RPMI7951 (cell line): ENCODE measurements around the gene CD164. TPM values are rescaled to one million over a fixed set of nuclear protein-coding genes. Genes with fewer than 3 reads are reported as not detected.
"Not testable (repeated sequence)": the region's sequence is repeated elsewhere in the genome, so short reads cannot be mapped to it uniquely, and the experiment has no call there.

Experiments
- DNase-seq: peaks from one replicate; pipeline ENCODE4 v3.0.0-alpha.2; 2012; ENCODE audit warnings: low read depth
- total RNA-seq: library from RNA; depleted of rRNA; stranded (reverse); fragments of >200 nt; shearing (Covaris generic); gene quantifications from 2 replicates; pipeline ENCODE4 v1.2.3, GENCODE V29; 2014

The CD164 gene
- total RNA-seq, 1 experiment from 2014 or later = 382 TPM

DNA sequence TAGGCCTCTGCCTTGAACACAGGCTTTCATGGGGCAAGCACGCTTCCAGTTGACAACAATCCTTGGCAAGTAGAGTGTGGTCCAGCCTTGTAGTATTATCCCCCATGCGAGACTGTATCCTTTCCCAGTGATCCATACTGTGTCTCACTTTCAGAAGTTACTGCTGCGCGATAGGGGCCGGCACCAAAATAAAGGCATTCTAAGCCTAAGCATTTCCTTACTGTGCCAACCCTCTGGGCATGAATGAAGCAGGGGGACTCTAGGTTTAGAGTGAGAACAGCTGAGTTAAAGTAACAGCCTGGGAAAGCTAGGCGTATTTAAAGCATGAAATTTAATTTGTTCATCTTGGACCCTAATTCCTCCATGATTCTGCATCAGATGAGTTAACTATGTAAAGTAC lies 39.4 kb downstream of the CD164 start:
- no peak for DNase-seq

- DNase-seq = no peak
Measured at GRCh38 chr6:109342506-109342905, 39.8 kb downstream of the CD164 start.

- no peak for DNase-seq
Measured at GRCh38 chr6:109340811-109341210, 41.5 kb downstream of the CD164 start.

DNA sequence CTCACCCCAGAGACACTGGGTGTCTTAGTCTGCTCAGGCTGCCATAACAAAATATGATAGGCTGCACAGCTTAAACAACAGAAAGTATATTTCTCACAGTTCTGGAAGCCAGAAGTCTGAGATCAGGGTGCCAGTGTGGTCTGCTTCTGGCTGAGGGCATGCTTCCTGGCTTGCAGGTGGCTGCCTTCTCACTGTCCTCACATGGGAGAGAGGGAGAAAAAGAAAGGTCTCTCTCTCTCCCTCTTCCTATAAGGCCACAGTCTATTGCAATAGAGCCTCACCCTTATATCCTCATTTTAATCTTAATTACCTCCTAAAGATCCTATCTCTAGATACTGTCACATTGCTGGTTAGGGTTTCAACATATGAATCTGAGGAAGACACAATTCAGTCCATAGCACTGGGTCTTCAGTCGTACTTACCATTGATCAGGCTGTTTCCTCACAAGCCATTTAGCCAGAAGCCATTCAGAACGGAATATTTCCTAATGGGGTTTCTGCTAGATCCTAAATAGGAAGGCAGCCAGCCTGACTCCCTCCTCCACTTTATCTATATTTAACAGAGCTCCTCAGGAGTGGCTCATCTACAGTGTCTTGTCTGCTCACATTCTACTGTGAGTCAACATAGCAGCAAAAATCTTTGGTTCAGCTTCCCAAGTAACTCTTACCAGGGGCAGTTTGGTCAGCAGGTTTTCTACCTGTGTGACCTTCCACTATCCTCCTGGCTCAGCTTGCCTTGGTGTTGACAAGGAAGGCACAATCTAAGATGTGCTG lies 42.2 kb downstream of the CD164 start:
- no peak for DNase-seq

- DNase-seq = peak; percentile 9
Measured at GRCh38 chr6:109336221-109336961, 45.9 kb downstream of the CD164 start.

GRCh38 chr6:109333870-109334269 lies 48.4 kb downstream of the CD164 start:
- not testable (repeated sequence) for DNase-seq

DNA sequence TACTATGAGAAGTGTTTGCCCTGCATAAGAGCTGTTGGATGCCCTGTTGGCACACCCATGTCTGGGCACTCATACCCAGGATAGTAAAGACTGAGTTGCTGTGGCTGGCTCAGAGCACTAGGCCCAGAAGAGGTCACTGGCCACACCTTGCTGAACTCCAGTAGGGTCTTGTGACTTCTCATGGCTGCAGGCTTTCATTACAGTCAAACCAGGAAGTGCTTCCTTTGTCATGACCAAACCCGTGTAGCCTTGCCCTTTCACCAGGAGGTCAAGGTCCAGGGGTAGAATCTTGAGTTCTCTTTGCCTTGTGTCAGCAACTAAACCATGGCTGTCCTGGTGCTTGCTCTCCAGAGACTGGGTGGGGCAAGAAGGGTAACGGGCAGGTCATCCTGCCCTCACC lies 49.5 kb downstream of the CD164 start:
- DNase-seq = no peak

DNA sequence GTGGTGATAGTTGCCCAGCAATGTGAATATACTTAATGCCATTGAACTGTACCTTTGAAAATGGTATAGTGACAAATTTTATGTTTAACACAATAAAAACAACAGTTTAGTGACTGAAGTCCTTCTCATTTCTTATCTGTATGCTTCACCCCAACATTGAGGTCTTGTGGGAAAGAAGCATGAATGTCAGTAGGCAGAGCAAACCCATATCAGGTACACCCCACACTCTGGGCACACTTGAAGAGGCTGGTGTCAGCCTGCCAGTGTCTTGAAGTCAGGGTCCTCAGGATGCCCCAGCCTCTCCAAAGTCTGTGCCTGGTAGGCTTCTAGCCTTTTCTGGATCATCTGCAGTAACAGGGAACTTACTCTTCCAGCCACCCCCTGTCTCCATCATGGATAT lies 51.2 kb downstream of the CD164 start:
- DNase-seq = no peak

DNA sequence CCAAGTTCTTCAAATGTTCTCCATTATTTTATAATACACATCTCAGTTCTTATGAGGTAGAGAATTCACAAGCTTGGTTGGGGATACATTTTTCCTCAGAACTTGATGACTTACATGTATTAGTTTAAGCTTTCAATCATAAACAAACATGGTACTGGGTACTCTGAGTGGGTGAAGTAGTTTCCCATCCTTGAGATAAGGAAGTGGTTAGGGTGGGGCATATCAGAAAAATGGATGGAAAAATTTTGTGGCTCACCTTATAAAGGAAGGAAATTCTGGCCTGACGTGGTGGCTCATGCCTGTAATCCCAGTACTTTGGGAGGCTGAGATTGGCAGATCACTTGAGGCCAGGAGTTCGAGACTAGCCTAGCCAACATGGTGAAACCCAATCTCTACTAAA lies 52.0 kb downstream of the CD164 start:
- DNase-seq = no peak

- no peak for DNase-seq
Measured at GRCh38 chr6:109328629-109329028, 53.6 kb downstream of the CD164 start.

DNA sequence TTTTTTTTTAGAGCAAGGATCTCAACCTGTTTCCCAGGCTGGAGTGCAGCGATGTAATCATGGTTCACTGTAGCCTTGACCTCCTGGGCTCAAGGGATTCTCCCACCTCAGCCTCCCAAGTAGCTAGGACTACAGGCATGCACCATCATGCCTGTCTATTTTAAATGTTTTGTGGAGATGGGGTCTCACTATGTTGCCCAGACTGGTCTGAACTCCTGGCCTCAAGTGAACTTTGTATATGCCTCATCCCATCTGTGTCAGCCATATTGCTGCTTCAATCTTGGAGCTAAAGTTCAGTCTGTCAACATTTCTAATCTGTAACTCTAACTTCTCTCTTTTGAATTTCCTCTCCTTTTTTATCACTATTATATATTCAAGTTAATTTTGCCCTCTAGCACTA lies 54.3 kb downstream of the CD164 start:
- DNase-seq = no peak

- DNase-seq = no peak
Measured at GRCh38 chr6:109327491-109327890, 54.8 kb downstream of the CD164 start.

DNA sequence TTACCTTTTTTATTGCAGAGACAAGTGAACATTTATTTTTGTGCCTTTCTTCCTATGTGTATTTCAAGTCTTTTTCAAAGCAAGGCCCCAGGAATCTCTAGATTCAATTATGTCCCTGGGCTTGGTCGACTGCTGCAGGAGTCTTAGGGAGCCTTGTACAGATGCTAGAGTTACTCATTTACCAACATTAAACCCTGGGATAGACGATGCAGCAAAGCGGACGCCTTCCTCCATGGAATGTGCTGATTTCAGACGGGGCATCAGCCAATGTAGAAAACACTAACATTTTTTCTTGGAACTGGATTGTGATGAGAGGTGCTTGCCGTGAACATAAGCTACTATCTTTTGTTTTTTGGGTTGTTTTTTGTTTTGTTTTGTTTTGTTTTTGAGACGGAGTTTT lies 55.9 kb downstream of the CD164 start:
- no peak for DNase-seq

GRCh38 chr6:109325400-109325801 lies 56.9 kb downstream of the CD164 start:
- DNase-seq = no peak

GRCh38 chr6:109323241-109323640 lies 59.0 kb downstream of the CD164 start:
- no peak for DNase-seq

GRCh38 chr6:109322825-109323224 lies 59.4 kb downstream of the CD164 start:
- no peak for DNase-seq

GRCh38 chr6:109321752-109322151 lies 60.5 kb downstream of the CD164 start:
- DNase-seq = no peak

GRCh38 chr6:109320072-109320471 lies 62.2 kb downstream of the CD164 start:
- no peak for DNase-seq

DNA sequence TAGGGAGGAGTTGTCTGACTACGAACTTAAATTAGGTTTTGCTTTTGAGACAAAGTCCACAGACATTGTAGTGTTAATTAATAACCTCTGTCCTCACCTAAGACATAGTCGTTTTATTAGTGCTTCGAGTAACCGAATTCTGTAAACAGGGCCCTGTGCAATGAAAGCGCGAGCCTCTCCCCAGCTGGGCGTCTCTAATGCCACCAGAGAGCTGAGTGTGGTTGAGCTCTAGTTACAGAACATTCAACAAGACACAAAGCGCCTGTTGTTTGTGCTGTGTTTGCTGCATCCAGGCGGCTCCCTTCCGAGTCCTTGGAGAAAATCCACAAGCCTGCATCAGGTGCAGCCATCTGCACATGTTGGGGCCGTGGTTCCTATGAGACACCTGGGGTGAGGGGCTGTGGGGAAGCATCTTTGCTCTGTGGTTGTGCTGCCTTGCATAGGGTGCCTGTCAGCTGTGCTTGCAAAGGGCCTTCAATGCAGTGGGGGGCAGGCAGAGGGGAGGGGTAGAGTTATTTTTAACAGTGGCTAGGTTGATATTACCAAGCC lies 63.9 kb downstream of the CD164 start:
- DNase-seq = no peak

GRCh38 chr6:109316909-109317308 lies 65.4 kb downstream of the CD164 start:
- no peak for DNase-seq
